NCI-H2196 (cell line): ENCODE data around the gene PREX1.

Experiments used
- DNase-seq: peaks from one replicate; lab custom pipeline; 2025; ENCODE audit not compliant: unreplicated experiment; lab: John Stamatoyannopoulos, UW

PREX1 gene

DNA sequence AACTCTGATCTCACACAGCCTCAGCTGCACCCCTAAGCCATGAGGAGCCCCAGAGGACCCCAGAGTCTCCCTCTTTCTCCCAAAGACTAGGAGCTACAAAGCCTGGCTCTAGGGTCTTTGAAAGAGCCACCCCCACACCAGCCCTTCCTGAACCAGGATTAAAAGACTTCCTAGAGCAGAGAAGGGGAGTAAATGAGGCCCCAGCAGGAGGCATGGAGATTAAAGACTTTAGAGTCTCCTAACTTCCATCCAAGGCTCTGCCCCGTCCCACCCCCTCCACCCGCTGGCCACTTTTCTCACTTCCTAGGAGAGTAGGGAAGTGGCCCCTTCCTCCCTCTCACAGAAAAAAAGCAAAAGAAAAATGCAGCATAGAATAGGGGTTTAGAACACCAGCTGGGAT, 1.7 kb downstream of the PREX1 start:
- DNase-seq: no peak

GRCh38 chr20:48825566-48825920, 2.3 kb downstream of the PREX1 start:
- DNase-seq: no peak

DNA sequence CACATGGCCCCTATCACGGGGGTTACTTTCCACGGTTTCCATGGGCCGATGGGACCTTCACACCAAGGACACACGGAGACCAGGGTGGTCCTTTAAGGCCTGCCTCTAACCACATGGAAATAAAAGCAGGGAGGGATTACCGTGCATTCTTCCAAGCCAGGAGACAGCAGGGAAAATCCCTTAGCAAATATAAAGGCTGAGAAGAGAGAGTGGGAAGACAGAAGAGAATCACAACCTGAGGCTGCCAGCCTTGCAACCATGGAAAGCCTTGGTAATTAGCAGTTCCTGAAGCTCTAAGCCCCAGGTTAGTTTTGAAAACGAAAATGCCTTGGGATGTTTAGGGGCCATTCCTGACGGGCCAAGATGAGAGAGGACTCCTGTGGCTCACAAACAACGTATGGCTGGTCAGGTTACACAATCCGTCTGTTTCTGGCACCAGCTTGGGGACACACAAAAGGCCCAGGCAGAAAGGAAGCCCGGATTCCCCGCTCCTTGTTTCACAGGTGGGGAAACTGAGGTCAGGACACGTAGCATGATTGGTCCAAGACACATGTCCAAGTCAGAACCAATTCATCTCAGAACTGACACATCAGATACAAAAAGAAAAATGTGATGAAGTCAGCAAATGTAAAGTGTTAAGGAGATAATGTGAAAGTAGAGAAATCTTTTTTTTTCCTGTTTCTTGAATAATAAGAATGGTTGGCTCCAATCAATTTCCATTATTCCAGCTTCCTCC, 2.8 kb downstream of the PREX1 start:
- no peak for DNase-seq

DNA sequence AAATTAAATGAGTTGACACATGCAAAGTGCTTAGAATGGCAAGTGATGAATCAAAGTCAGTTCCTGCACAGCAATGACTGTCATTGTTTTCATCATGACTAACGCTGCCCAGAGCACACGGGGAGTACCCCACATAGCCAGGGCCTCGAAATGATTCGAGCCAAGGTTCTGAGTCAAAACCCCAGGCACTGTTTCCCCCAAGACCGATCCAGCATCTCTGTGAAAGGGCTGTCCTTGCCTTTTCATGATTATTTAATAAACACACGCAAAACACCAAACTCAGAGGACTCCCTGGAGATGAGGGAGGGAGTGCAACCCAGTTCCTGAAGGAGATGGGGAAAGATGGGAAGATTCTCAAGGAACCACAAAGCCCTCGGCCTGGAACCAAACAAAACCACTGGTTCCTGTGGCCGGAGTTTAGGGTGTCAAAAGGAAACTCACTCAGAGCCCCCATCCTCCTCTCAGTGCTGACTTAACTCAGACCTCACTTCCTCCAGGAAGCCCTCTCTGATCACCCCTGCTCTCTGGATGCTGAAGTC, 3.8 kb downstream of the PREX1 start:
- DNase-seq: no peak

GRCh38 chr20:48823476-48823875, 4.3 kb downstream of the PREX1 start:
- no peak for DNase-seq

DNA sequence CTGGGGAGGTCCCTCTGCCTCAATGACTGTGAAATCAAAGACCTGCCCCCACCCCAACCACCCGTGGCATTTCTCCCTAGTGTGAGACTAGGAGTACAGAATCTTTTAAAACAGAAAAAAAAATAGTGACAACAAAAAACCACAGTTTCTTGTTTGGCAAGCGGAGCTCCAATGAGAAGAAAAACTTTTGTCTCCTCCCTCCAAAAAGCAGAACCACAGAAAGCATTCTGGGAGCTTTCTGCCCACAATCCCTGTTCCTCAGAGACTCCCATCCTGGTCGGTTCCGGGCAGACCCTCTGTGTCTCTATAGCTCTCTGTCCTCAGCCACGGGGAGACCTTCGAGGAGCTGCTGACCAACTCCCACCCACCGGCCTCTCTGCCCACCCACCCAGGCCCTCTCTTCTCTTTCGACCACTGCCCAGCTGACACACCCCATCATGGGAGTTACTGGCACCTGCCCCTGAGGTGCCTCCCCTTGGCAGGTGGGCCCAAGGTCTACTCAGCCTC, 4.9 kb downstream of the PREX1 start:
- no peak for DNase-seq

GRCh38 chr20:48822178-48822577, 5.6 kb downstream of the PREX1 start:
- DNase-seq: no peak

- DNase-seq: no peak
Measured at GRCh38 chr20:48821261-48821920, 6.4 kb downstream of the PREX1 start.

- DNase-seq: no peak
Measured at GRCh38 chr20:48820649-48820973, 7.2 kb downstream of the PREX1 start.

DNA sequence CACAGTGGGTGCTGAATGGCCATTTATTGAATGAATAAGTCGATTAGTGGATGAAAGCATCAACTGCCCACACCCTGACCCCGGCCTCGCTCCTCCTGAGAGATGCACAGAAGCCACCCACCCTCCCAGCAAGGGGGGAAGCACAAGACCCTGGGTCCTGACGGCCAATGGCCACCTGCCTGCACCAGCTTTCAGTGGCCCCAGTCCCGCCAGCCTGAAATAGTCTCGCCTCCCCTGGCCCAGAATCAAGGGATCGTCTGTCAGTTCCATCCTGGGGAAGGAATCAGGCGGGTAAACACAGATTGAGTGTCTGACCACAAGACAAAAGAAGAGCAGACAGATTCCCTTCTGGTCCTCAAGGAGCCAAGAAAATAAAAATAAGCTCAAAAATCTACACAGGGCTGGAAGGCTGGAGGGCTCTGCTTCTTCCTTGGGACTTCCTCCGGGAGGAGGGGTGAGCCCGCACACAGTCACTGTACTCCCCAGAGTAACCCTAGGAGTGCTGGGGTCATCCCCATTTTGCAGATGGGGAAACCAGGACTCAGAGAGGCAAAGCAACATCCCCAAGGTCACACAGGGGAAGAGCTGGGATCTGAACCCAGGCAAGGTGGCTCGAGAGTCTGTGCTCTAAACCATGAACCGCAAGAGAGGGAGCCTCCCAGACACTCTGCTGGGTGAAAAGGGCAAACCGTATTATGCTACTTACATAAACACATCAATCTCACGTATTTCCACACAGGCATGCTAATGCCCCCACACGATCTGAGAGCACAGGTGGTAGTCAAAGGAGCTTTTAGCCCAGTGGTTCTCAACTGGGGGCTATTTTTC, 7.8 kb downstream of the PREX1 start:
- DNase-seq: no peak

DNA sequence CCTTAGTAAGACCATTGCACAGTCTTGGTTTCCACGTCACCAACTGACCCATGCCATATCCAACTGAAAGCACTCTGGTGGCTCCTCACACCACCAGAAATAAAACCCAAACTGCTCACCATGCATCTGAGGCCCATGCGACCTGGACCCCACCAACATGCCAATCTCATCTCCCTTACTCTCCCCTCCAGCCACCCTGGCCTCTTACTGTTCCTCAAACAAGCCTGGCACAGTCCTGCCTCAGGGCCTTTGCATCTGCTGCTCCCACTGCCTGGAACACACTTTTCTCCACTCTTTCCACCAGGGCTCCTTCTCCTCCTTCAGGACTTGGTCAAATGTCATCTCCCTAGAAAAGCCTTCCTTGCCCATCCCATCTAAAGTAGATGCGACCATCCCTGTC, 8.7 kb downstream of the PREX1 start:
- DNase-seq: no peak

GRCh38 chr20:48818481-48818987, 9.3 kb downstream of the PREX1 start:
- DNase-seq: no peak

- DNase-seq: no peak
Measured at GRCh38 chr20:48818031-48818370, 9.8 kb downstream of the PREX1 start.

DNA sequence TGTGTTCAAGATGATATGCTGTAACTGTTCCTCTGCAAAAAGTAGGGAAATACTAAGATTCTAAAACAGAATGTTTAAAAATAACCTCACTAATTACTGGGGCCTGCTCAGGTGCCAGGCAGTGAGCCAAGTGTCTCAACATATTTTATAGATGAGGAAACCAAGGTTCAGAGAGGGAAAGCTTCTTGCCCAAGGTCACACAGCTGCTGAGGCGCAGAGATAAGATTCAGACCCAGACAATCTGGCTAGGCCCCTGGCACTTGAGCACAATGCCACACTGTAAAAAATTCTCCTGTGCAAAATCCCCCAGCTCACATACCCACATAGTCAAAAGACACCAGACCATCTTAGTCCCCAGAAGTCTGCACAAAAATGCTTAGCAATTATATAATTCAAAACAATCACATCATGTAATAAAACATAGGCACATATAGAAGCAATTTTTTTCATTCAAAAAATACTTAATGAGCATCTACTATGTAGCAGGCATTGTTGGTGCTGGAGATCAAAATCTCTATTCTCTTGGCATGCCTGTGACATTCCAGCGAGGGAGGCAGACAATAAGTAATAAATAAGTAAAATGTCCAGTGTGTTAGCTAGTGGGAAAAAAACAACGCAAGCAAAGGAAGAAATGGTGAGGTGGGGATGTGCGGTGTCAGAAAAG, 10.3 kb downstream of the PREX1 start:
- no peak for DNase-seq

- DNase-seq: no peak
Measured at GRCh38 chr20:48816282-48817205, 11.3 kb downstream of the PREX1 start.

- DNase-seq: no peak
Measured at GRCh38 chr20:48815537-48815936, 12.3 kb downstream of the PREX1 start.

- no peak for DNase-seq
Measured at GRCh38 chr20:48814633-48815032, 13.2 kb downstream of the PREX1 start.

GRCh38 chr20:48813930-48814546, 13.8 kb downstream of the PREX1 start:
- no peak for DNase-seq

- DNase-seq: no peak
Measured at GRCh38 chr20:48813446-48813747, 14.4 kb downstream of the PREX1 start.
